Measurements from ENCODE around the gene NLRP8. TPM values are rescaled to one million over a fixed set of nuclear protein-coding genes. Genes with fewer than 3 reads are reported as not detected.

Gene NLRP8
- total RNA-seq, 1 experiment from 2014 or later, result not detected

GRCh38 chr19:55901369-55902079 lies 46.1 kb upstream of the NLRP8 start:
- Mint-ChIP-seq H3K4me3 (no peak overlapping the region), H3K27ac (no peak overlapping the region), H3K9me3 (peaks cover 87 to 91% of the 10 kb centered on the region in 2 experiments), H3K4me1 (no peaks in the 10 kb centered on the region), H3K27me3 (ENCODE audit: low read depth) (peaks cover 4% of the 10 kb centered on the region), H3K36me3 (ENCODE audit: insufficient read depth in 1 of 3, low read depth in 3 of 3) (peaks cover 13 to 34% (median 16%) of the 10 kb centered on the region in 3 experiments; a peak in 6 of 7 replicates)
- no peaks in the 10 kb centered on the region for H3K4me1 ChIP-seq (ENCODE audit: insufficient read depth, low read length)
- no peak overlapping the region for H3K4ac ChIP-seq (ENCODE audit: low read depth, low read length)
- H4K5ac ChIP-seq (ENCODE audit: insufficient read length, low read depth, low read length), result no peak overlapping the region
- H3K4me2 ChIP-seq (ENCODE audit: insufficient read depth, insufficient read length, low read length), result no peak overlapping the region
- no peak overlapping the region for H2BK120ac ChIP-seq (ENCODE audit: low read depth, low read length, poor library complexity, severe bottlenecking)
- no peak overlapping the region for H2BK20ac ChIP-seq (ENCODE audit: low read depth, low read length, poor library complexity, severe bottlenecking)
- H3K9ac ChIP-seq (ENCODE audit: extremely low read depth, insufficient read length, low read length), result no peak overlapping the region
- no peaks in the 10 kb centered on the region for H3K79me2 ChIP-seq (ENCODE audit: insufficient read depth, low read length)
- H4K91ac ChIP-seq (ENCODE audit: insufficient read length, low read depth, low read length), result no peak overlapping the region
- no peak overlapping the region for H2BK15ac ChIP-seq (ENCODE audit: low read depth, low read length)
- H3T11ph ChIP-seq (ENCODE audit: low read length), result no peak overlapping the region
- no peak overlapping the region for H3K56ac ChIP-seq (ENCODE audit: insufficient read length, low read depth, low read length)
- H2BK5ac ChIP-seq (ENCODE audit: insufficient read length, low read length), result no peak overlapping the region
- H3K79me1 ChIP-seq (ENCODE audit: insufficient read depth, low read depth, low read length, poor library complexity, severe bottlenecking), result no peaks in the 10 kb centered on the region
- H3K27me3 ChIP-seq (ENCODE audit: insufficient read depth, low read length), result no peaks in the 10 kb centered on the region
- no peak overlapping the region for H3K14ac ChIP-seq (ENCODE audit: insufficient read depth, low read length)
- no peak overlapping the region for H2BK12ac ChIP-seq (ENCODE audit: insufficient read length, low read depth, low read length)
- no peak overlapping the region for H2AFZ ChIP-seq (ENCODE audit: low read length)
- H3K9me3 ChIP-seq (ENCODE audit: control insufficient read depth, low read depth, low read length), result peaks cover 79% of the 10 kb centered on the region
- no peak overlapping the region for H2AK5ac ChIP-seq (ENCODE audit: insufficient read length, low read length)
- no peak overlapping the region for H3K27ac ChIP-seq (ENCODE audit: insufficient read length, low read depth, low read length)
- no peak overlapping the region for H4K8ac ChIP-seq (replicated peaks; ENCODE audit: insufficient read length, low read depth, low read length)
- H3K18ac ChIP-seq (ENCODE audit: insufficient read length, low read depth, low read length), result no peak overlapping the region
- no peaks in the 10 kb centered on the region for H4K20me1 ChIP-seq (ENCODE audit: control insufficient read depth, insufficient read depth, insufficient read length)
- DNase-seq, result no peak
- H3K23ac ChIP-seq (ENCODE audit: insufficient read length, low read depth, low read length), result no peak overlapping the region
- H3K23me2 ChIP-seq (ENCODE audit: insufficient read length, low read depth, low read length, poor library complexity, severe bottlenecking), result no peaks in the 10 kb centered on the region
- TF ChIP-seq CTCF (conservative IDR thresholded peaks at IDR 0.05), result no peak
- no CpG with 5 or more reads among the region's 13 CpGs for WGBS (ENCODE audit: extremely low coverage, insufficient read length, low lambda C conversion rate)
